Heart right ventricle (tissue), 16 donors: ENCODE measurements around the gene BBIP1. TPM values are rescaled to one million over a fixed set of nuclear protein-coding genes. Genes with fewer than 3 reads are reported as not detected.

ENCODE experiments used
- ATAC-seq, 8 donors: fragments of 200-7000 bp; cut with Tn5 transposase; one replicate each; pipeline ENCODE4 v1.9.1; 2020; ENCODE audit warnings: mild to moderate bottlenecking in 8 of 8, moderate library complexity in 8 of 8, moderate number of reproducible peaks in 1 of 8
- DNase-seq, 2 donors: peaks; one replicate each; pipeline ENCODE4 v3.0.0-alpha.2; 2020
- H3K27ac ChIP-seq, 10 donors: fragments of 200-600 bp; sonication (generic) in 2 of 10; one replicate each; pipeline versions ENCODE4 v1.5.0 to v1.8.0; 2020 to 2022; ENCODE audit warnings: mild to moderate bottlenecking in 3 of 10
- H3K27me3 ChIP-seq, 7 donors: fragments of 200-600 bp; one replicate each; pipeline ENCODE4 v1.8.0; 2021 to 2022; ENCODE audit warnings: mild to moderate bottlenecking in 2 of 7
- H3K36me3 ChIP-seq, 9 donors: fragments of 200-600 bp; sonication (generic) in 1 of 9; one replicate each; pipeline versions ENCODE4 v1.5.0 to v1.8.0; 2020 to 2022; ENCODE audit warnings: mild to moderate bottlenecking in 2 of 9
- H3K4me1 ChIP-seq, 9 donors: fragments of 200-600 bp; sonication (generic) in 1 of 9; one replicate each; pipeline versions ENCODE4 v1.5.0 to v1.8.0; 2020 to 2022; ENCODE audit warnings: mild to moderate bottlenecking in 4 of 9
- H3K4me3 ChIP-seq, 10 donors: fragments of 200-600 bp; sonication (generic) in 2 of 10; one replicate each; pipeline versions ENCODE4 v1.5.0 to v1.8.0; 2020 to 2022; ENCODE audit warnings: mild to moderate bottlenecking in 7 of 10, moderate library complexity in 2 of 10
- H3K9me3 ChIP-seq, 11 donors: fragments of 200-600 bp in 10 of 11; sonication (generic) in 2 of 11; one replicate each; pipeline versions ENCODE4 v1.5.0 to v1.8.0; 2013 to 2022; ENCODE audit warnings: mild to moderate bottlenecking in 2 of 11, control low read depth in 1 of 11, moderate library complexity in 1 of 11
- WGBS, 2 donors: extraction: QIAGEN DNeasy Blood & Tissue Kit; methylation state at CpG; one replicate each; pipeline ENCODE4 v1.1.7; 2013; ENCODE audit warnings: inconsistent platforms in 1 of 2; 5-methylcytosine and 5-hydroxymethylcytosine counted together
- intact Hi-C, 10 donors: fragments of 100-400 bp; cut with DNase I; formaldehyde crosslinking; loops; one replicate each; pipeline versions ENCODE4 v1.11.1 to v1.14.2; 2022
- polyA plus RNA-seq, 2 donors: library from polyadenylated mRNA; stranded (reverse); fragments of 200-250 nt; gene quantifications; one replicate each; pipeline ENCODE4 v1.2.3, GENCODE V29; 2013
- total RNA-seq, 10 donors: library from RNA; stranded (reverse); fragmentation: NEBNext Ultra II Directional in 3 of 10; extraction: Animal tissue kit (Norgen Biotek cat#: 25700) in 3 of 10; gene quantifications; one replicate each; pipeline versions ENCODE4 v1.2.1 to v1.2.4, GENCODE V29; 2021 to 2023
- TF ChIP-seq, protein P1 (sequence below), 9 donors: fragments of 200-600 bp; sonication (generic) in 2 of 9; IDR thresholded peaks; one replicate each; pipeline versions ENCODE4 v1.5.0 to v1.8.0; 2021 to 2022; ENCODE audit warnings: antibody characterized with exemption in 9 of 9, mild to moderate bottlenecking in 5 of 9, moderate library complexity in 1 of 9
- donor health status: Arrhythmogenic right ventricular cardiomyopathy.
- donor health status: ischemic (EF 13 %, LVEDD 7.1; RV severe dilation, severe dysfunction).
- donor health status: healthy with polysubstance abuse.
- donor health status: DM: no; HTN: yes; CAD: no.
- donor health status: DM: no; HTN: no; CAD: no.
- donor health status: ischemic (EF 25% LVEDD 6.9; RV normal size, moderate dysfunction).
- donor health status: ischemic (EF 25% LVEDD 5.7; RV mildly dilated, moderate dysfunction).
- donor health status: healthy.
- donor health status: DM: yes; HTN: yes; CAD: no.
- donor health status: Ischemic cardiomyopathy.
- donor health status: ischemic (EF 35%, LVEDD 5.7; RV mildly dilated, moderate dysfunction).
- donor health status: nonischemic (EF 11% LVEDD 7.7; RV severe dilation, severe dysfunction).
- donor health status: DM: yes; HTN: yes; CAD: no.
- donor health status: PGD.
- donor health status: ischemic (EF 29% LVEDD 5.4; RV normal size, mild dysfunction).
- donor health status: nonischemic (EF 23%, LVEDD 6.1; RV moderate dilation, normal function).

Gene BBIP1
- total and polyA plus RNA-seq, 12 donors = 16.6 to 32.0 (median 24.6) TPM

DNA sequence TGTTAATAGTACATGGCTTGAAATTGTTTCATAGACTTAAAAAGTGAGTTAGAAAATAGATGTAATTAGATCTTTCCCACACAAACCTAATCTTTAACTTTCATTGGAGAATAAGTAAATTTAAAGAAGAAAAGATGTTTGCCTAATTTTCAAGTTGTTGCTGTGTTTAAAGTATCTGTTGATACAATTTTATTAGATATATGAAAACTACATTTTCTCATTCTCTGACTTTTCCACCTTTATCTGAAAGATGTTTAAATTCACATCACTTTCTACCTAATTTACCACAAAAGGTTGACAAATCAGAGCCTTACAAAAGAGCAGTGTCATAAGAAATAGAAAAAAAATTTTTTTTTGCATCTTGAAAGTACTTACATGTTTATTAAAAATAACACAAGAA lies 46.2 kb upstream of the BBIP1 start:
- H3K27me3 ChIP-seq = no peaks in the 10 kb centered on the region
- intact Hi-C loops = no loop called here
- H3K4me1 ChIP-seq = peaks cover 0 to 61% (median 39%) of the 10 kb centered on the region in 9 donors
- no peaks in the 10 kb centered on the region for H3K9me3 ChIP-seq
- H3K27ac ChIP-seq = no peak overlapping the region
- no peak overlapping the region for H3K4me3 ChIP-seq
- DNase-seq (no peak), ATAC-seq (no peak)
- TF ChIP-seq, protein P1, sequence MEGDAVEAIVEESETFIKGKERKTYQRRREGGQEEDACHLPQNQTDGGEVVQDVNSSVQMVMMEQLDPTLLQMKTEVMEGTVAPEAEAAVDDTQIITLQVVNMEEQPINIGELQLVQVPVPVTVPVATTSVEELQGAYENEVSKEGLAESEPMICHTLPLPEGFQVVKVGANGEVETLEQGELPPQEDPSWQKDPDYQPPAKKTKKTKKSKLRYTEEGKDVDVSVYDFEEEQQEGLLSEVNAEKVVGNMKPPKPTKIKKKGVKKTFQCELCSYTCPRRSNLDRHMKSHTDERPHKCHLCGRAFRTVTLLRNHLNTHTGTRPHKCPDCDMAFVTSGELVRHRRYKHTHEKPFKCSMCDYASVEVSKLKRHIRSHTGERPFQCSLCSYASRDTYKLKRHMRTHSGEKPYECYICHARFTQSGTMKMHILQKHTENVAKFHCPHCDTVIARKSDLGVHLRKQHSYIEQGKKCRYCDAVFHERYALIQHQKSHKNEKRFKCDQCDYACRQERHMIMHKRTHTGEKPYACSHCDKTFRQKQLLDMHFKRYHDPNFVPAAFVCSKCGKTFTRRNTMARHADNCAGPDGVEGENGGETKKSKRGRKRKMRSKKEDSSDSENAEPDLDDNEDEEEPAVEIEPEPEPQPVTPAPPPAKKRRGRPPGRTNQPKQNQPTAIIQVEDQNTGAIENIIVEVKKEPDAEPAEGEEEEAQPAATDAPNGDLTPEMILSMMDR (IDR thresholded peaks at IDR 0.05) = no peak
- H3K36me3 ChIP-seq = peaks cover 0 to 15% (median 0%) of the 10 kb centered on the region in 9 donors

DNA sequence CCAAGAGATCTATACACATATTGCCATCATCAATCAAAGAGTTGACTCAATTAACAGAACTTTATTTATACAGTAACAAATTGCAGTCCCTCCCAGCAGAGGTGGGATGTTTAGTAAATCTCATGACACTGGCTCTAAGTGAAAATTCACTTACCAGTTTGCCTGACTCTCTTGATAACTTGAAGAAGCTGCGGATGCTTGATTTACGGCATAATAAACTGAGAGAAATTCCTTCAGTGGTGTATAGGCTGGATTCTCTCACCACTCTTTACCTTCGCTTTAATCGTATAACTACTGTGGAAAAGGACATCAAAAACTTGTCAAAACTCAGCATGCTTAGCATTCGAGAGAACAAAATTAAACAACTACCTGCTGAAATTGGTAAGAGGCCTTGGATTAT lies 45.7 kb upstream of the BBIP1 start:
- no peak overlapping the region for H3K4me3 ChIP-seq
- DNase-seq = no peak
- H3K27ac ChIP-seq = no peak overlapping the region
- intact Hi-C loops = no loop called here
- no peaks in the 10 kb centered on the region for H3K27me3 ChIP-seq
- H3K4me1 ChIP-seq = peaks cover 0 to 66% (median 44%) of the 10 kb centered on the region in 9 donors
- TF ChIP-seq, protein P1 (IDR thresholded peaks at IDR 0.05) = no peak
- no peak for ATAC-seq
- 97 to 98% methylated on average over 5 of the region's 5 CpGs for WGBS, 2 donors
- no peaks in the 10 kb centered on the region for H3K9me3 ChIP-seq
- H3K36me3 ChIP-seq = peaks cover 0 to 15% (median 0%) of the 10 kb centered on the region in 9 donors

DNA sequence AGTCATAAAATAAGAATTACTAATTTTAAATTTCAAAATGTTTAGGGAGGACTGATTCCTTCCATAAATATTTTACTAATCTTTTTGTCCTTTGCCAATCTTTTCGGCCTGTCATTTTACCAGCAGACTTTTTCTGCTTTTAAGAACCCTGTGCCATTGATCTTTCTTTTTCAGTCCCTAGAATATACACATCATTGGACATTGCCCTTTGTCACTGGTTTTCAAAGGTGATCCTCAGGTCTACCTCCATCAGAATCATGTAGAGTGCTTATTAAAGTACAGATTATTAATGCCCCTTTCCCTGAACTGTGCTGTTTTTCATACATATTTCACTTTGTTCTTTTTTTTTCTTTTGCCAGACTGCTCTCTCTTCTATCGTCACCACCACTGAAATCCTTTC lies 44.2 kb upstream of the BBIP1 start:
- H3K9me3 ChIP-seq = no peaks in the 10 kb centered on the region
- TF ChIP-seq, protein P1 (IDR thresholded peaks at IDR 0.05) = no peak
- H3K36me3 ChIP-seq = peaks cover 0 to 15% (median 0%) of the 10 kb centered on the region in 9 donors
- no peak for ATAC-seq
- peaks cover 0 to 80% (median 57%) of the 10 kb centered on the region in 9 donors for H3K4me1 ChIP-seq
- intact Hi-C loops = no loop called here
- no peak for DNase-seq
- no peaks in the 10 kb centered on the region for H3K27me3 ChIP-seq
- 48 to 66% methylated on average over 2 of the region's 2 CpGs for WGBS, 2 donors
- H3K27ac ChIP-seq = no peak overlapping the region
- no peak overlapping the region for H3K4me3 ChIP-seq

DNA sequence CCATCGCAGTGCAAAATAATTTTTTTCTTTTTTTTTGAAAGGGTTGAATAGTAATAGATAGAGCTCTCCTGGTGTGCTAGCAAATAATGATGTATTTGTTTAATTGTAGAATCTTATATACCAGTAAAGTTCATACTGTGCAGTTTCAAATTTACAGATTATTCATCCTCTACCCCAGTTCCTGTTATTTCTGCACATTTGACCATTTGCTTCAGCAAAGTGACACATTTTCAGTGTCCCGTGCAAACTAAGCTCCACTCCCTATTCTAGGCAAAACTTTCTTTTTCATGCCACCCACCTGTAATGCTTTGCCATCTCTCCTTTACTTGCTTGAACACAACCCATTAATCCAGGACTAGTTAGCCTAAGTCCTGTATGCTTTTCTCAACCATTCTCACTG lies 43.5 kb upstream of the BBIP1 start:
- Histone ChIP-seq H3K9me3 (no peaks in the 10 kb centered on the region), H3K4me3 (no peak overlapping the region), H3K36me3 (peaks cover 0 to 15% (median 0%) of the 10 kb centered on the region in 9 donors), H3K27me3 (no peaks in the 10 kb centered on the region), H3K4me1 (peaks cover 0 to 80% (median 57%) of the 10 kb centered on the region in 9 donors), H3K27ac (no peak overlapping the region)
- DNase-seq (no peak), ATAC-seq (no peak)
- intact Hi-C loops = no loop called here
- TF ChIP-seq, protein P1 (IDR thresholded peaks at IDR 0.05) = no peak
- WGBS, 2 donors = 71 to 72% methylated on average over 2 of the region's 2 CpGs
